HEK293 (cell line): Measurements from ENCODE around the gene ECSIT.
A peak's percentile ranks its signal among the peaks of the same experiment; 100 is the strongest.

ENCODE experiments used
- GLIS2 ChIP-seq: fragments of 450-650 bp; formaldehyde crosslinking; IDR thresholded peaks from 2 replicates; pipeline ENCODE4 v1.5.1; 2016; ENCODE audit warnings: missing biosample characterization, missing genetic modification characterization
- IKZF3 ChIP-seq: fragments of 450-650 bp; IDR thresholded peaks from 2 replicates; pipeline ENCODE4 v1.5.0; 2018; ENCODE audit warnings: missing biosample characterization, mild to moderate bottlenecking, missing genetic modification characterization, moderate library complexity
- KLF9 ChIP-seq: fragments of 450-650 bp; formaldehyde crosslinking; IDR thresholded peaks from 2 replicates; pipeline ENCODE4 v1.5.1; 2016; ENCODE audit warnings: missing biosample characterization, missing genetic modification characterization, low read depth
- PRDM10 ChIP-seq: fragments of 450-650 bp; formaldehyde crosslinking; IDR thresholded peaks from 2 replicates; pipeline ENCODE4 v1.5.1; 2016; ENCODE audit warnings: missing biosample characterization, missing genetic modification characterization
- ZBTB11 ChIP-seq: fragments of 450-650 bp; formaldehyde crosslinking; conservative IDR thresholded peaks from 2 replicates; pipeline ENCODE4 v1.5.1; 2016; ENCODE audit warnings: low read depth, missing biosample characterization, missing genetic modification characterization
- ZFP69B ChIP-seq: fragments of 450-650 bp; formaldehyde crosslinking; IDR thresholded peaks from 2 replicates; pipeline ENCODE4 v1.5.1; 2016; ENCODE audit warnings: missing biosample characterization, missing genetic modification characterization
- ZNF114 ChIP-seq: fragments of 450-650 bp; formaldehyde crosslinking; IDR thresholded peaks from 2 replicates; pipeline ENCODE4 v1.5.0; 2017; ENCODE audit warnings: missing biosample characterization, missing genetic modification characterization
- ZNF121 ChIP-seq: fragments of 450-650 bp; formaldehyde crosslinking; IDR thresholded peaks from 2 replicates; pipeline ENCODE4 v1.5.1; 2016; ENCODE audit warnings: missing biosample characterization, missing genetic modification characterization
- ZNF133 ChIP-seq: fragments of 450-650 bp; formaldehyde crosslinking; IDR thresholded peaks from 2 replicates; pipeline ENCODE4 v1.5.1; 2016; ENCODE audit warnings: missing biosample characterization, missing genetic modification characterization
- ZNF2 ChIP-seq: fragments of 450-650 bp; formaldehyde crosslinking; IDR thresholded peaks from 2 replicates; pipeline ENCODE4 v1.5.1; 2016; ENCODE audit warnings: missing biosample characterization, missing genetic modification characterization
- ZNF274 ChIP-seq, 2 experiments: fragments of 200-500 bp in 1 of 2; fragments of 450-650 bp in 1 of 2; sonication (Bioruptor generic) in 1 of 2; formaldehyde crosslinking in 1 of 2; IDR thresholded peaks; 2 replicates each; pipeline versions ENCODE4 v1.5.1 to v1.6.1; 2014 to 2016; ENCODE audit warnings: borderline replicate concordance in 1 of 2, inconsistent platforms in 1 of 2, low read length in 1 of 2, missing biosample characterization in 1 of 2, missing genetic modification characterization in 1 of 2
- ZNF362 ChIP-seq: fragments of 450-650 bp; formaldehyde crosslinking; IDR thresholded peaks from 2 replicates; pipeline ENCODE4 v1.5.1; 2016; ENCODE audit warnings: missing biosample characterization, missing genetic modification characterization
- ZNF518A ChIP-seq: fragments of 450-650 bp; formaldehyde crosslinking; conservative IDR thresholded peaks from 2 replicates; pipeline ENCODE4 v1.5.1; 2016; ENCODE audit warnings: low read depth, missing biosample characterization, missing genetic modification characterization
- ZNF549 ChIP-seq: fragments of 450-650 bp; IDR thresholded peaks from 2 replicates; pipeline ENCODE4 v1.5.1; 2018; ENCODE audit warnings: missing biosample characterization, missing genetic modification characterization, mild to moderate bottlenecking, inconsistent platforms, moderate library complexity
- ZNF558 ChIP-seq: fragments of 450-650 bp; formaldehyde crosslinking; IDR thresholded peaks from 2 replicates; pipeline ENCODE4 v1.5.1; 2016; ENCODE audit warnings: missing biosample characterization, missing genetic modification characterization
- ZNF580 ChIP-seq: fragments of 450-650 bp; formaldehyde crosslinking; IDR thresholded peaks from 2 replicates; pipeline ENCODE4 v1.5.1; 2016; ENCODE audit warnings: missing biosample characterization, missing genetic modification characterization
- ZNF596 ChIP-seq: fragments of 450-650 bp; IDR thresholded peaks from 2 replicates; pipeline ENCODE4 v1.5.0; 2018; ENCODE audit warnings: missing biosample characterization, mild to moderate bottlenecking, missing genetic modification characterization, moderate library complexity
- ZNF623 ChIP-seq: fragments of 450-650 bp; formaldehyde crosslinking; IDR thresholded peaks from 2 replicates; pipeline ENCODE4 v1.5.1; 2016; ENCODE audit warnings: missing biosample characterization, missing genetic modification characterization
- ZNF629 ChIP-seq: fragments of 450-650 bp; formaldehyde crosslinking; IDR thresholded peaks from 2 replicates; pipeline ENCODE4 v1.5.1; 2017; ENCODE audit warnings: missing biosample characterization, missing genetic modification characterization
- ZNF645 ChIP-seq: fragments of 450-650 bp; formaldehyde crosslinking; IDR thresholded peaks from 2 replicates; pipeline ENCODE4; 2016; ENCODE audit warnings: missing biosample characterization, missing genetic modification characterization
- ZNF704 ChIP-seq: fragments of 450-650 bp; formaldehyde crosslinking; IDR thresholded peaks from 2 replicates; pipeline ENCODE4 v1.5.1; 2016; ENCODE audit warnings: missing biosample characterization, missing genetic modification characterization
- ZNF768 ChIP-seq: fragments of 450-650 bp; formaldehyde crosslinking; IDR thresholded peaks from 2 replicates; pipeline ENCODE4 v1.5.1; 2018; ENCODE audit warnings: missing biosample characterization, mild to moderate bottlenecking, missing genetic modification characterization

ECSIT gene

GRCh38 chr19:11535792-11536595, 7.1 kb upstream of the ECSIT start (continued):
- TF ChIP-seq ZNF768 (tag by site-specific recombination) = peak; percentile 99; the same call in 1 of the 2 replicates
- peak; percentile 94 for TF ChIP-seq KLF9 (tag by site-specific recombination)
- no peak for TF ChIP-seq ZNF623 (tag by site-specific recombination)
- no peak for TF ChIP-seq ZNF596
- TF ChIP-seq ZNF362 = no peak
- peak; percentile 97 for TF ChIP-seq ZNF629 (tag by site-specific recombination)
- TF ChIP-seq ZNF274 (IDR thresholded peaks at IDR 0.05; ENCODE audit: low read length) = no peak
- TF ChIP-seq ZNF274 (tag by site-specific recombination; IDR thresholded peaks at IDR 0.05; ENCODE audit: borderline replicate concordance) = no peak
- no peak; the same call in 1 of the 2 replicates for TF ChIP-seq ZBTB11 (tag by site-specific recombination)
- TF ChIP-seq PRDM10 (tag by site-specific recombination) = peak; percentile 16; the same call in 1 of the 2 replicates
- TF ChIP-seq ZNF704 (tag by site-specific recombination) = no peak
- TF ChIP-seq ZFP69B (tag by site-specific recombination) = no peak
- TF ChIP-seq ZNF645 (tag by site-specific recombination) = no peak
- TF ChIP-seq ZNF2 (tag by site-specific recombination) = 0 out of 2 replicates have a peak, but pooled peaks have one; percentile 49
- no peak for TF ChIP-seq ZNF518A (tag by site-specific recombination)
- peak; percentile 89 for TF ChIP-seq GLIS2 (tag by site-specific recombination)
- TF ChIP-seq ZNF558 (tag by site-specific recombination) = no peak
- peak; percentile 98 for TF ChIP-seq ZNF580 (tag by site-specific recombination)
- TF ChIP-seq ZNF114 (tag by site-specific recombination) = no peak
- TF ChIP-seq ZNF121 (tag by site-specific recombination) = no peak
- TF ChIP-seq IKZF3 (tag by site-specific recombination) = 0 out of 2 replicates have a peak, but pooled peaks have one; percentile 18
- no peak for TF ChIP-seq ZNF549 (tag by site-specific recombination)
- TF ChIP-seq ZNF133 (tag by site-specific recombination) = no peak
